HG03457 (cell line): ENCODE data around the gene MMP17.

Source experiments
- ATAC-seq: cut with Tn5 transposase; IDR thresholded peaks from one replicate; pipeline ENCODE4 v1.9.1; 2021; ENCODE audit warnings: moderate number of reproducible peaks; ENCODE audit not compliant: unreplicated experiment

Gene MMP17

GRCh38 chr12:131827961-131828534 lies at the start of gene MMP17:
MMP17 (plus strand) TSS chr12:131828393; CDS start chr12:131828495, 102 bp downstream.
- no peak for ATAC-seq

- no peak for ATAC-seq
These were observed 49.2 kb upstream of the MMP17 start for GRCh38 chr12:131779027-131779426.

GRCh38 chr12:131782061-131782460 lies 46.1 kb upstream of the MMP17 start:
- ATAC-seq, result no peak

- no peak for ATAC-seq
These were observed 44.2 kb upstream of the MMP17 start for GRCh38 chr12:131783915-131784541.

GRCh38 chr12:131784909-131785762 lies 43.1 kb upstream of the MMP17 start:
- ATAC-seq, result no peak

GRCh38 chr12:131785763-131786330 lies 42.3 kb upstream of the MMP17 start:
- no peak for ATAC-seq

GRCh38 chr12:131786331-131786730 lies 41.9 kb upstream of the MMP17 start:
- ATAC-seq, result no peak

- no peak for ATAC-seq
These were observed 41.0 kb upstream of the MMP17 start for GRCh38 chr12:131787143-131787660.

- ATAC-seq, result no peak
These were observed 40.1 kb upstream of the MMP17 start for GRCh38 chr12:131788070-131788469.

GRCh38 chr12:131789638-131790037 lies 38.6 kb upstream of the MMP17 start:
- no peak for ATAC-seq

- no peak for ATAC-seq
These were observed 34.8 kb upstream of the MMP17 start for GRCh38 chr12:131793243-131794022.

GRCh38 chr12:131794061-131794460 lies 34.1 kb upstream of the MMP17 start:
- no peak for ATAC-seq

- no peak for ATAC-seq
These were observed 33.6 kb upstream of the MMP17 start for GRCh38 chr12:131794573-131794972.

- ATAC-seq, result no peak
These were observed 33.1 kb upstream of the MMP17 start for GRCh38 chr12:131795064-131795463.

GRCh38 chr12:131795690-131796410 lies 32.3 kb upstream of the MMP17 start:
- no peak for ATAC-seq

- ATAC-seq, result no peak
These were observed 31.8 kb upstream of the MMP17 start for GRCh38 chr12:131796411-131796736.

GRCh38 chr12:131796754-131797587 lies 31.2 kb upstream of the MMP17 start:
- no peak for ATAC-seq

GRCh38 chr12:131797588-131797934 lies 30.6 kb upstream of the MMP17 start:
- ATAC-seq, result no peak

GRCh38 chr12:131799195-131799594 lies 29.0 kb upstream of the MMP17 start:
- ATAC-seq, result no peak
